ENCODE results near the gene UBL5.

The UBL5 gene

DNA sequence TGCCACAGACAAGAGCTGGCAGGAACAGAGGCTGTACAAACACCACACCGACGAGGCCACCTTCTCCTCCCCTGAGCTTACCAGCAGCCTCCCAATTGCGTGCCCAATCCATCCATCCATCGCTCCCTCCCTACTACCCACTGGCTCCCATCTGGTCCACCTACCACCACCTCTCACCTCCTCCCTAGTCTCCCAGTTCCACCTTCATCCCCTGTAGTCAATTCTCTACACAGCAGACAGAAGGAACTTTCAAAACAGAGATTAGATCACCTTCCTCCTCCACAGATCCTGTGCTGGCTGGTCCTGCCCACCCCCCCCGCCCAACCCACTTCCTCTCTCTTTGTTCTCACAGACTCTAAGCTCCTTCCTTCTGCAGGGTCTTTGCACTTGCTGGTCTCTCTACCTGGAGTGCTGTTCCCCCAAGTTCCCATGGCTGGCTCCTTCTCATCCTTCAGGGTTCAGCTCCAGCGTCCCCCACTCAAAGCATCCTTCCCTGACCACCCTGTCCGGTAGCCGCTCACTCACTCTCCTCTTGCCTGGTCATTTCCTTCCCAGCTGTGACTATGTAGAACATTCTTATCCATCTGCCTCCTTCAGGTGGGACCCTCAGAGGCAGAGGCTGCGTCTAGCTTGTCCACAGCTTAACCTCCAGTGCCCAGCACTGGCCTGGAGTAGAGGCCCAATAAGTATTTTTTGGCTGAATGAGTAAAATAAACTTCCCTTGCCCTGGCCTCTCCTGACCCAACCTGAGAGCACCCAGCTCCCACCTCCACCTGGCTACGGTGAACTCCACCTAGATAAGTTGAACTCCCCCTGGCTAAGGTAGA lies 30.4 kb downstream of the UBL5 start:
- H3K27me3 ChIP-seq (ENCODE audit: control insufficient read depth, insufficient read depth, low read length), result no peaks in the 10 kb centered on the region
- no peak overlapping the region for H3K27ac ChIP-seq (ENCODE audit: low read length)
- H3K9me3 ChIP-seq (ENCODE audit: control insufficient read depth, low read depth, low read length), result no peaks in the 10 kb centered on the region
- H3K4me1 ChIP-seq (ENCODE audit: control insufficient read depth, low read depth, low read length), result no peaks in the 10 kb centered on the region
- no peak overlapping the region for H3K9ac ChIP-seq (ENCODE audit: low read length)
- peaks cover 16% of the 10 kb centered on the region for H3K36me3 ChIP-seq (ENCODE audit: control insufficient read depth, low read depth, low read length)
- H3K4me3 ChIP-seq (ENCODE audit: low read length), result no peak overlapping the region

DNA sequence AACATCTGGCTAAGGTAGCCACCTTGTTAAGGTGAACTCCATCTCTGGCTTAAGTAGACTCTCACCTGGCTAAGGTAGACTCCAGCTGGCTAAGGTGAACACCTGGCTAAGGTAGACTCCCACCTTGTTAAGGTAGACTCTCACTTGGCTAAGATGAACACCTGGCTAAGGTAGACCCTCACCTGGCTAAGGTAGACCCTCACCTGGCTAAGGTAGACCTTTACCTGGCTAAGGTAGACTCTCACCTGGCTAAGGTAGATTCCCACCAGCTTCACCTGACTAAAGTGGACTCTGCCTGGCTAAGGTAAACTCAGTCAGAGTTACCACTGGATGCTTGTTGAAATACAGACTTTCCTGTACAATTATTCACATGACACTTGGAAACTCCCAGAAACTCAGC lies 31.0 kb downstream of the UBL5 start:
- H3K9ac ChIP-seq (ENCODE audit: low read length), result no peak overlapping the region

DNA sequence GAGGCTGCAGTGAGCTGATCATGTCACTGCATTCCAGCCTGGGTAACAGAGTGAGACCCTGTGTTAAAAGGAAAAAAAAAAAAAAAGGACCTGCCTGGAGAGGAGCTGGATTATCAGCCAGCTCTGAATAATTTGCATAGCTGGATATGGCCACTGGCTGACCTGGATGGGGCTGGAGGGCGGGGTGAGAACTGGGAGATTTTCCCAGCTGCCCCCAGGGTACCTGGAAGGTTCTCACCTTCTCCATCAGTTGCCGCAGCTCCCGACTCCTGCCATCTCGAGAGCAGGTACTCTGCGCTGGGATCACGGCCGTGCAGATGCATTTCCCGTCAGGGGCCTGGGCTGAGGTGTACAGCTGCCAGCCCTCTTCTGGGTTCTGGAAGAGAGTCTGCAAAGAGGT lies 32.7 kb downstream of the UBL5 start:
- Histone ChIP-seq H3K4me3 (ENCODE audit: low read length) (no peak overlapping the region), H3K27ac (ENCODE audit: low read length) (no peak overlapping the region), H3K36me3 (ENCODE audit: control insufficient read depth, low read depth, low read length) (peaks cover 10% of the 10 kb centered on the region), H3K9me3 (ENCODE audit: control insufficient read depth, low read depth, low read length) (no peaks in the 10 kb centered on the region), H3K9ac (ENCODE audit: low read length) (no peak overlapping the region), H3K27me3 (ENCODE audit: control insufficient read depth, insufficient read depth, low read length) (no peaks in the 10 kb centered on the region), H3K4me1 (ENCODE audit: control insufficient read depth, low read depth, low read length) (no peaks in the 10 kb centered on the region)

More for the DNA sequence above, 31.0 kb downstream of the UBL5 start:
- Histone ChIP-seq H3K4me3 (ENCODE audit: low read length) (no peak overlapping the region), H3K9me3 (ENCODE audit: control insufficient read depth, low read depth, low read length) (no peaks in the 10 kb centered on the region), H3K27me3 (ENCODE audit: control insufficient read depth, insufficient read depth, low read length) (no peaks in the 10 kb centered on the region), H3K27ac (ENCODE audit: low read length) (no peak overlapping the region), H3K4me1 (ENCODE audit: control insufficient read depth, low read depth, low read length) (no peaks in the 10 kb centered on the region), H3K36me3 (ENCODE audit: control insufficient read depth, low read depth, low read length) (peaks cover 16% of the 10 kb centered on the region)

DNA sequence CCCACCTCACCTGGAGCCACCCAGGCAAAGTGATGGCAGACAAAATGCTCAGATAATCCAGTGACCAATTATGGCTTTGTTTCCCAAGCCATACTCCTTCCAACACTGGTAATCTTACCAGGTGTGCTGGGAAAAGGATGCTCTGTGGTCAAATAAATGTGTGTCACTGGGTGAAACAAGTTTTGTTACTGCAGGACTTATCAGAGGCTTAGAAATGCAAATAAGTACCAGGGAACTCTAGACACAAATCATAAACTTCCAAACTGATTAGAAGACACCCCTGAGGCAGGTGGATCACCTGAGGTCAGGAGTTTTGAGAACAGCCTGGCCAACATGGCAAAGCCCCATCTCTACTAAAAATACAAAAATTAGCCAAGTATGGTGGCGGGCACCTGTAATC lies 33.8 kb downstream of the UBL5 start:
- no peaks in the 10 kb centered on the region for H3K27me3 ChIP-seq (ENCODE audit: control insufficient read depth, insufficient read depth, low read length)

DNA sequence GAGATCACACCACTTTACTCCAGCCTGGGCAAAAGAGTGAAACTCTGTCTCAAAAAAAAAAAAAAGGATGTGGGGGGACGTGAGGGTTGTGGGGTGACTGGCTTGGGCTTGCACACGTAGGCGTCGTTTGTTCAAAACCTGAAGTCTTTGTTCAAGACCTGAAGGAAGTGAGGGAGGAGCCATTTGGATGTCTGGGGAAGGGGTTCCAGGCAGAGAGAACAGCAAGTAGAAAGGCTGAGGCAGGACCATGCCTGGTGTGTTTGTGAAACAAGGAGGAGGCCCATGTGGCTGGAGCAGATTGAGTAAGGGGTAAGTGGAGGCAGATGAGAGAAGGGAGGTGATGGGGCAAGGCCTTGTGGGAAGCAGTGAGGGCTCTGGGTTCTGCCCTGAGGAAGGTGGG lies 35.2 kb downstream of the UBL5 start:
- no peaks in the 10 kb centered on the region for H3K36me3 ChIP-seq (ENCODE audit: control insufficient read depth, low read depth, low read length)
- no peak overlapping the region for H3K27ac ChIP-seq (ENCODE audit: low read length)
- H3K9ac ChIP-seq (ENCODE audit: low read length), result no peak overlapping the region
- peaks cover 6% of the 10 kb centered on the region for H3K4me1 ChIP-seq (ENCODE audit: control insufficient read depth, low read depth, low read length)
- H3K27me3 ChIP-seq (ENCODE audit: control insufficient read depth, insufficient read depth, low read length), result no peaks in the 10 kb centered on the region
- no peaks in the 10 kb centered on the region for H3K9me3 ChIP-seq (ENCODE audit: control insufficient read depth, low read depth, low read length)
- H3K4me3 ChIP-seq (ENCODE audit: low read length), result no peak overlapping the region

More for the DNA sequence above, 33.8 kb downstream of the UBL5 start:
- H3K9me3 ChIP-seq (ENCODE audit: control insufficient read depth, low read depth, low read length), result no peaks in the 10 kb centered on the region
- no peak overlapping the region for H3K4me3 ChIP-seq (ENCODE audit: low read length)
- H3K4me1 ChIP-seq (ENCODE audit: control insufficient read depth, low read depth, low read length), result peaks cover 6% of the 10 kb centered on the region
- H3K9ac ChIP-seq (ENCODE audit: low read length), result no peak overlapping the region
- H3K36me3 ChIP-seq (ENCODE audit: control insufficient read depth, low read depth, low read length), result peaks cover 7% of the 10 kb centered on the region
- H3K27ac ChIP-seq (ENCODE audit: low read length), result no peak overlapping the region

DNA sequence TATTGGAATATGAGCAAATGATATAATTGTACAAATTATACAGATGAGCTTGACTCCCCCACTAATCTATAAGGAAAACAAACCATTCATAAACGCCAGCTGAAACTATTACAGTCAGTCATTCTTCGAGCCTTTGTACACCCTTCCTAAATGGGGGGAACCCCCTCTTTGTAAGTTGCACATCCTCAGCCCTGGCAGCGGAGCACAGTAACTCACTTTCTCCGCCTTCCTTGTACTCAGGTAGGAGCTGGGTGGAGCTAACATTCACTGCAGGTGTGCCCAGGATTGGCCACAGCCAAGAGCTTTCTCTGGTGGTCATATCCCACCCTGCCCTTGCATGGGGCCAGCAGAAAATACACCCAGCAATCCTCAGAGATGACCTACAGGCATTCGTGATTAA lies 36.0 kb downstream of the UBL5 start:
- no peak overlapping the region for H3K9ac ChIP-seq (ENCODE audit: low read length)
- no peaks in the 10 kb centered on the region for H3K27me3 ChIP-seq (ENCODE audit: control insufficient read depth, insufficient read depth, low read length)
- H3K4me1 ChIP-seq (ENCODE audit: control insufficient read depth, low read depth, low read length), result peaks cover 6% of the 10 kb centered on the region
- no peaks in the 10 kb centered on the region for H3K36me3 ChIP-seq (ENCODE audit: control insufficient read depth, low read depth, low read length)
- H3K4me3 ChIP-seq (ENCODE audit: low read length), result no peak overlapping the region
- no peak overlapping the region for H3K27ac ChIP-seq (ENCODE audit: low read length)
- no peaks in the 10 kb centered on the region for H3K9me3 ChIP-seq (ENCODE audit: control insufficient read depth, low read depth, low read length)

DNA sequence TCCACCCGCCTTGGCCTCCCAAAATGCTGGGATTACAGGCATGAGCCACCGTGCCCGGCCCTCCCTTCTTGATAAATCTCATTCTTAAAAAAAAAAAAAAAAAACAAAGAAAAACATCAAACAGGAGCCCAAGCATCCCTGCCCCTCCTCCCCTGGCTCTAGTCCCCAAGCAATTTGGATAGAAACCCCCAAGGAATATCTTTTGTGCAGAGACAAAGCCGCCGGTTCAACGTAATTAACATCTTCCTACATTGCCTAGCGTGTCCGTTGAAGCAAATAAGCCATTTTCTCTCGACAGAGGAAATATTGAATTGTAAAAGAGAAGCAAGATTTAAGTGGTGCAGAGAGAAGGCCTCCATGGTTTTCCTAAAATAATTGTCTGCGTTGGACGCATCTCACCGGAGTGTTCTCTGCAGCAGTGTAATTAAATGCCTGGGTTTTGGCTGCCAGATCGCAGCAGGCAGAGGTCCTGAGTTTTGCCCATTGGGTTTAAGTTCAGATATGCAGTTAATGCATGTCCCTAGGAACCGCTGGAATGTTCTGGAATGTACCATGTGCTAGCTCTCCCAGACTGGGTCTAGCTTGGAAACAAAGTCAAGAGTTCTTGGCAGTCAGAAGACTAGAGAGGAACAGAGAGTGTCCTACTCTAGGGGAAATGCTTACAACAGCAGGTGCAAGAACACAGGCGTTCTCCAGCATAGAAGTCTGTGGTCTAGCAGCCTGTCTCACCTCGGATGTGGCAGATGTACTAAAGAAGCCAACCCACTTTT lies 38.2 kb downstream of the UBL5 start:
- H3K27me3 ChIP-seq (ENCODE audit: control insufficient read depth, insufficient read depth, low read length), result no peaks in the 10 kb centered on the region
- H3K9ac ChIP-seq (ENCODE audit: low read length), result no peak overlapping the region
- peaks cover 6% of the 10 kb centered on the region for H3K4me1 ChIP-seq (ENCODE audit: control insufficient read depth, low read depth, low read length)
- H3K9me3 ChIP-seq (ENCODE audit: control insufficient read depth, low read depth, low read length), result no peaks in the 10 kb centered on the region
- H3K36me3 ChIP-seq (ENCODE audit: control insufficient read depth, low read depth, low read length), result no peaks in the 10 kb centered on the region
- peak overlapping the region; percentile 28 for H3K4me3 ChIP-seq (ENCODE audit: low read length)
- H3K27ac ChIP-seq (ENCODE audit: low read length), result no peak overlapping the region

DNA sequence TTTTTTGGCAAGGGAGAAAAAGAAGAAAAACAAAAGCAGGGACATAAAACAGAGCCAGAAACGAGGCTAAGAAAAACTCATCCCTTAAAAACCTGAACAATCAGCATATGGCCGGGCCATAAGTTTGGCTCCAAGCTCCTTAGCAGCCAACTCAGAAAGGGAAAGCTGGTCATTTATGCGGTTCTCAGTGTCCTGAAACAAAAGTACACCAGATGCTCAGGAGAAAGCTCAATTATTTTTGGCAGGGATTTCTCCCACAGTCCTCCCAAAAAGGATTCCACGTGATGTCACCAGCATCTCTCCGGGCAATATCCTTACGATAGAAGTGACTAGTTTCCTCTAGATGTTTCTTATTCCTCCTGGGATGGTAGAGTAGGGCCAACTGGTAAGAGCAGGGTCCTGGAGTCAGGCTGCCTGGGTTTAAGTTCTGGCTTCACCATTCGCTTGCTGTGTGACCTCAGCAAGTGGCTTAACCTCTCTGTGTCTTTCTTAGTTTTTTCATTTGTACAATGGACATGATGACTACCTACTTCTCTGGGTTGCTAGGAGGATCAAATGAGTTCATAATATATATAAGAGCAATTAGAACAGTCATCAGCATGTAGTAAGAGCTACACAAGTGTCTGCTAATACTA lies 41.4 kb downstream of the UBL5 start:
- H3K27me3 ChIP-seq (ENCODE audit: control insufficient read depth, insufficient read depth, low read length), result no peaks in the 10 kb centered on the region
- peaks cover 6% of the 10 kb centered on the region for H3K4me1 ChIP-seq (ENCODE audit: control insufficient read depth, low read depth, low read length)
- H3K36me3 ChIP-seq (ENCODE audit: control insufficient read depth, low read depth, low read length), result no peaks in the 10 kb centered on the region
- no peaks in the 10 kb centered on the region for H3K9me3 ChIP-seq (ENCODE audit: control insufficient read depth, low read depth, low read length)
- no peak overlapping the region for H3K9ac ChIP-seq (ENCODE audit: low read length)
- H3K4me3 ChIP-seq (ENCODE audit: low read length), result no peak overlapping the region
- no peak overlapping the region for H3K27ac ChIP-seq (ENCODE audit: low read length)

DNA sequence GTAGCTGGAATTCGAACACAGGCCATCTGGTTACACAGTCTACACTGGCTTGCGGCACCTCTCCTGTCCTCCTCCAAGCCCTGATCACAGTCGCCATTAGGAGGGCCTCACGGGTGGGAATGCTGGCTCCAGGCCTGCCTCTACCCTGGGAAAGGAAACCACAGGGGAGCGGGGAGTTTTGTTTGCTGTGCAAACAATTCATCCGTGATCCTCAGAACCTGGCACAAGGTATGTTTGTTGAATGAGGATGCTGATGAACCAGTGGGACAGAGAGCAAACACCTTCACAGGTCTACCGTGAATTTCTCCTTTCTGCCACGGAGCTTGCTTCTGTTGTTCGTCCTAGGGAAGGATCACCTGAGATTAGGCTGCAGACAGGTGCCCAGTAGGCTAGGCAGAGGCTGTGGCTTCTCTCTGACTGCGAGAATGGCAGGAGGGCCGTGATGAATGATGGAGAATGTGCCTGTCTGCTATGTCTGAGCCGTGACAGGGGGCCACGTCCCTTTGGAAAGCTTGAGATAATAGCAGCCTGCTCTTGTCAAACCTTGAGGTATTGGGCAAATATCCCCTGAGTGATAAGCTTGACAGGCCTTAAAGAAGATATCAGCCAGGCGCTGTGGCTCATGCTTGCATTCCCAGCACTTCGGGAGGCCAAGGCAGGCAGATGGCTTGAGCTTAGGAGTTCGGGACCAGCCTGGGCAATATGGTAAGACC lies 44.1 kb downstream of the UBL5 start:
- H3K4me3 ChIP-seq (ENCODE audit: low read length), result no peak overlapping the region
- no peaks in the 10 kb centered on the region for H3K9me3 ChIP-seq (ENCODE audit: control insufficient read depth, low read depth, low read length)
- no peaks in the 10 kb centered on the region for H3K36me3 ChIP-seq (ENCODE audit: control insufficient read depth, low read depth, low read length)
- H3K27me3 ChIP-seq (ENCODE audit: control insufficient read depth, insufficient read depth, low read length), result no peaks in the 10 kb centered on the region
- no peaks in the 10 kb centered on the region for H3K4me1 ChIP-seq (ENCODE audit: control insufficient read depth, low read depth, low read length)
- no peak overlapping the region for H3K27ac ChIP-seq (ENCODE audit: low read length)
- H3K9ac ChIP-seq (ENCODE audit: low read length), result no peak overlapping the region

DNA sequence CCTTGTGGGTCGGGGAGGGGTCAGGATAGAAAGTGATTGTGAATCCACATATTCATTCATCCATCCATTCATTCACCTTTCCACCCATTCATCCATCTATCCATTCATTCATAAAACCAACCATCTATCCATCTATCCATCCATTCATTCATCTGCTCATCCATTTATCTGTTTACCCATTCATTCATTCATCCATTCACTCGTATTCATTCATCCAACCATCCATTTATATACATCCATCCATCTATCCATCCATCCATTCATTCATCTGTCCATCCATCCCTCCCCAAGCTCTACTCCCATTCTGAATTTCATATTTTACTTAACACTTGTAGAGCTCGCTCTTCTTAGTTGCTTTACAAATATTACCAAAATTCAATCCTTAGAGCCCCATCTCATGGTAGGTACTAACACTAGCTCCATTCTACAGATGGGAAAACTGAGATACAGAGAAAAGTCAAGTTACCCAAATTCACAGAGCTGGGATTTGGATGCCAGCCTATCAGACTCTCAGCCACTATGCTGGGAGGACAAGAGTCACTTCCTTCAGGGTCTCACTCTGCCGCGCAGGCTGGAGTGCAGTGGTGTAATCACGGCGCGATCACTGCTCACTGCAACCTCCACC lies 45.0 kb downstream of the UBL5 start:
- H3K9me3 ChIP-seq (ENCODE audit: control insufficient read depth, low read depth, low read length), result no peaks in the 10 kb centered on the region
- H3K27me3 ChIP-seq (ENCODE audit: control insufficient read depth, insufficient read depth, low read length), result no peaks in the 10 kb centered on the region
- no peaks in the 10 kb centered on the region for H3K36me3 ChIP-seq (ENCODE audit: control insufficient read depth, low read depth, low read length)
- no peak overlapping the region for H3K9ac ChIP-seq (ENCODE audit: low read length)
- H3K4me3 ChIP-seq (ENCODE audit: low read length), result no peak overlapping the region
- H3K4me1 ChIP-seq (ENCODE audit: control insufficient read depth, low read depth, low read length), result no peaks in the 10 kb centered on the region
- H3K27ac ChIP-seq (ENCODE audit: low read length), result no peak overlapping the region
